GM23248 (cell line): ENCODE results near the gene CMSS1.

ENCODE experiments used
- EZH2 ChIP-seq: fragments of 200-600 bp; sonication (generic); IDR thresholded peaks from 2 replicates; pipeline ENCODE4 v1.6.1; 2018; ENCODE audit warnings: antibody characterized with exemption, mild to moderate bottlenecking; ENCODE audit not compliant: insufficient read depth, poor library complexity, severe bottlenecking
- EZH2phosphoT487 ChIP-seq: fragments of 200-600 bp; sonication (generic); IDR thresholded peaks from 2 replicates; pipeline ENCODE4 v1.6.1; 2018; ENCODE audit warnings: antibody characterized with exemption, moderate library complexity, mild to moderate bottlenecking, low read depth; ENCODE audit not compliant: insufficient read depth

GRCh38 chr3:99850608-99851007 lies 32.9 kb downstream of the CMSS1 start:
- TF ChIP-seq EZH2 (no peak), EZH2phosphoT487 (no peak)
